NCI-H446 treated with DMSO at 0.1 percent for 48 hours (cell line): ENCODE data around the gene PLXNA4.
"Not testable (repeated sequence)": the region's sequence is repeated elsewhere in the genome, so short reads cannot be mapped to it uniquely, and the experiment has no call there.

Experiments used
- DNase-seq: peaks from one replicate; lab custom pipeline; 2025; lab: John Stamatoyannopoulos, UW

Gene PLXNA4

GRCh38 chr7:132412435-132412834, 163.8 kb downstream of the PLXNA4 start:
- DNase-seq = no peak

- no peak for DNase-seq
Measured at GRCh38 chr7:132410861-132411541, 165.3 kb downstream of the PLXNA4 start.

DNA sequence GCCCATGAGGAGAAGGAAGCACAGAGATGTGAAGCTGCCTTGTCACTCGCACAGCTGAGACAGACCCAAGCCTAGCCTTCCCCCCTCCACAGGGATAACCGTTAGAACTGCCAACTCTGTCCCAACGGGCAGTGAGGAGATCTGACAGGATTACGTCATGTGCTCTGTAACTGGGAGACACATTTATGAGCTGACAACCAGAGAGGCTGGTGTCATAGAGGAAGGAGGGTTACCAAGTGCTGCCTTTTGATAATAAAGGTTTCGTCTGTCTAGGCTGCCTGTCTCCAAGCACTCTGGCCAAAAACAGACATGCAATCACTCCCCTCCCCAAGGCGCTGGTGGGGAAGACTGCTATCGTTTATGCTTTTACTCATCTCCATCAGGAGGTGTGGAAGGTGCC, 165.9 kb downstream of the PLXNA4 start:
- DNase-seq = no peak

DNA sequence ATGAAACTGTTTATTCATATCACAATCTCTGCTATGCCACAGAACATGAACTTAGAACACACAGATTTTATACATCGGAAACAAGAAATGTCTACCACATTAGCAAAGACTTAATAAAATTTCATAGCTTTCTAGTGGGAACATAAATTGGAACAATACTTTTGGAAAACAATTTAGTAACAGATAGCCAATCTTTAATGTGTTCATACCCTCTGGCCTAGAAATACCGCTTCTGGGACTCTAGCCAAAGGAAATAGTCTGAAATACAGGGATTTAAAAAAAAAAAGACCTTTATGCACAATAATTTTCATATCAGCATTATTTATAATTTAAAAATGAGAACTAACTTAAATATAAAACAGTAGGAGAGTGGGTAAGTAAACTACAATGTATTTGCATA, 168.5 kb downstream of the PLXNA4 start:
- no peak for DNase-seq

GRCh38 chr7:132406039-132406438, 170.2 kb downstream of the PLXNA4 start:
- DNase-seq = no peak

GRCh38 chr7:132404261-132404660, 172.0 kb downstream of the PLXNA4 start:
- no peak for DNase-seq

GRCh38 chr7:132403465-132404110, 172.7 kb downstream of the PLXNA4 start:
- DNase-seq = no peak

DNA sequence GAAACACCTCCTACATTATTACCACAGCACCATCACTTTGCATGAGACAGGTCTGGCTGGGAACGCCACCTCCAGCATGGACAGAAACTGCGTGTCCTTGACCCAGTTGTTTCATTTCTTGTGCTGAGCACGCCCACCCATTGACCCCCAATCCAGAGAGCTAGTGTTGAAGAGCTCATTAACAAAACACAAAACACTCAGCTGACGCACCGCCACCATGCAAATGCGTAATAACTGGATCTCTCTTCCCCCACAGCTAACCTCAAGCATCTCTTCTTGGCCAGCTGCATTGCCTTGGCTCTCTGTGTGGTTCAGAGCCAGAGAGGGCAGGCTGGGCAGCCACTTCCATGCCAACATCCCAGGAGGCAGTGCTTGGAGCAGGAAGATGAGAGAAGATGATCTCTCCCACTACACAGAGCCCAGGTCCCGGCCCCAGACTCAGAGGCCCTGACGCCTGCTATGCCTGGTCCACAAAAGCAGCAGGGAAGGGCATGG, 173.5 kb downstream of the PLXNA4 start:
- peak; percentile 63 for DNase-seq

GRCh38 chr7:132402096-132402495, 174.2 kb downstream of the PLXNA4 start:
- DNase-seq = no peak

DNA sequence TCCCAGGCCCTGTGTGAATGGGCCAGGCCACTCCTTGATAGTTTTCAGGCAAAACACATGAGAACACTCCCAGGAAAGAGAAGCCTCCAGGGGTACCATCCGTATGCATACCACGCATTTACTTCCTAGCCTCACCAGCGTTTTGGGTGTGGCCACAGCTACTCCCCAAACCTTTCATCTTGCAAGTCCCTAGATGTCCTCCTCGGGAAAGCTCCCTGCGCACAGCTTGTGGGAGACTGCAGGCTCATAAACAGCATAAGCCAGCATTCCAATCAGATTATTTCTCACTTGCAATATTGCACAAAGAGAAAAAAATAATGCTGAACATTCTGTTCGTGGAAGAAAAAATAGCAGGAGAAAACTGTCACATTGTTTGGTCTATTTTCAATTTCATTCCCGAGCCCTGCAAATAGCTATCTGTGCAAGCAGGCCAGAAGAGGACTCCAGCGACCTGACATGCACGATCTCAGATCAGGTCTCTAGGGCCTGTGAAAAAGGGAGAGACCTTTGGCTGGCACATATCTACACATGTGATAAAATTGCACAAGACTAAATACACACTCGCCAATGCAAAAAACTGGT, 175.6 kb downstream of the PLXNA4 start:
- DNase-seq = no peak

GRCh38 chr7:132399367-132399766, 176.9 kb downstream of the PLXNA4 start:
- no peak for DNase-seq

DNA sequence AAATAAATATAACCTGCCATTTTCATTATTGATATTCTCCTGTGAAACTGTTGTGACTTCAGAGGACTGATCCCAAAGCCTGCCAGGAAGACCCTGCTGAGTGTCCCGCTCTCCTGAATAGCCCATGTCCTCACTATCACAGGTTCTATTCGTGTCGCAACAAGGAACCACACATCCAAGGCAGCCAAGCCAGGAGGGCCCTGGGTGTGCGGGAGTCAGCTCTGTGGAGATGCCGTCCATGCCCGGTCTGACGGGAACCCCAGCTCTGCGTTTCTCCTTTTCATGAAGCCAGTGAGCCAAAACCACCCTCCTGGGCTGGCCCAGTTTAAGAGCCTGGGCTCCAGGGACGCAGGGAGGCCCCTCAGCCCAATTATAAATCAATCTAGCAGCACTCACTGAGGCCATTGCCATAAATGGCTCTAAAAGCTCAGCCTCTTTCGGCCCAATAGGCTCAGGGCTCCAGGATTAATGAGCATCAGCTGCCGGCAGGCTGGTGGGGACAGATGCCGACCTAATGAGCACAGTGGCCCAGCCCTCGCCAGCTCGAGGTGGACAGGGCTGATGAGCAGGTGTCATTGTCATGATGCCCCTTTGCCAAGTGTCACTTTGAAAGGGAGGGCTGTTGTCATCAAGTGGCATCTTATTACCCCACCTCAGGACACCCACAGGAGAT, 177.9 kb downstream of the PLXNA4 start:
- DNase-seq = no peak

GRCh38 chr7:132397070-132397469, 179.2 kb downstream of the PLXNA4 start:
- no peak for DNase-seq

DNA sequence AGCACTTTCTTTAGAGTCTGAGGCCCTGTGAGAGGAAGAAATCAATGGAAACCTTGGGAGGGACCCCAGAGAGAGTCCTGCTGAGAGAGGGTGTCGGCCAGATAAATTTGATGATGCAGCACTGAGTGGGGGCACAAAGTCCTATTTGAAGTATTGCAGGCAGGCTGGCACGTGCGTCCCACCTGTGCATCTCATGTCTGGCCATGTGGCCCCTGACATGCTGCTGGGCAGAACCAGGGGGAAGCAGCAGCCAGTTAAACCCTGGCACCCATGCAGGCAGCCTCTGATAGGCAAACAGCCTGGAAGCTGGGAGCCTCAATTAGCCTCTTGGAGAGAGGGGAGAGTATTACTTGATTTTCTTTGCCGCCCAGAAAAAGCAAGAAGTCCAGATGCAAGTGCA, 180.9 kb downstream of the PLXNA4 start:
- no peak for DNase-seq

GRCh38 chr7:132394283-132395198, 181.7 kb downstream of the PLXNA4 start:
- no peak for DNase-seq

DNA sequence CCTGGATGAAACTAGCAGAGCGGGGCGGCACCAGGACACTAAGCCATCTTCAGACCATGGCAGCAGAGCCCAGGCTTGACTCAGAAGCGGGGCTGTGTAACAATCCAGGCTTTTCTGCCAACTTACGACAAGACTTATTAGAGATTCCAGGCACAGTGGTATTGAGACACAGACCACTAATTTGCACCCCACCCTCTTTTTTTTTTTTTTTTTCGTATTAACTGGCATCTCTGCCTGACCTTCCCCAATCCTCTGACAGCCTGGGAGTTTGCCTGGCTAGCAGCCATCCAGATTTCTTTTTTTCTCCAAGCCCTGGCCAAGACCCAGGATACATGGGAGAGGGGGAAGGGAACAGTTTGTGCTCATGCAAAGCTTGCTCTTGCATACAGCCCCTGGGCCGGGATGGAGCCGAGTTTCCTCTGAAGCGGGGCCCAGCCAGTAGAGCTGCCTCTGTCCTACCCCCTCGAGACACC, 182.4 kb downstream of the PLXNA4 start:
- peak; percentile 70 for DNase-seq

GRCh38 chr7:132392713-132393112, 183.6 kb downstream of the PLXNA4 start:
- no peak for DNase-seq

DNA sequence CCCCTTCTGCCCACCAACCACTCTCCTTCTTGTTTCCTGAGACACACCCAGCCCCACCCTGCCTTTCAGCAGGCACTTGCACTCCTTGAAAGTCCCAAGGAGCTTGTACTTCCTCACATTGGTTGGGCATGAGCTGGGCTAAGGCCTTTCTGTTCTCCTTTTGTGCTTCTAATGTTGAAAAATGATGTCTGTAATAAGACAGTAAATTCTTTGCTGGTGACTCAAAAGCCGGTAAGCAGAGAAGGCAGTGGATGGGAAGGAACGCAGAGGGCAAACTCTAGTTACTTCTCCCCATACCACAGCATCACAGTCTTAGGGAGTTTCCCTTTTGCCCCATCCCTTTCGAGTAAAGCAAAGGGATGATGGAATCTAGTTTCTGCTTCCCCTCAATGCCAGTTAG, 185.6 kb downstream of the PLXNA4 start:
- no peak for DNase-seq

DNA sequence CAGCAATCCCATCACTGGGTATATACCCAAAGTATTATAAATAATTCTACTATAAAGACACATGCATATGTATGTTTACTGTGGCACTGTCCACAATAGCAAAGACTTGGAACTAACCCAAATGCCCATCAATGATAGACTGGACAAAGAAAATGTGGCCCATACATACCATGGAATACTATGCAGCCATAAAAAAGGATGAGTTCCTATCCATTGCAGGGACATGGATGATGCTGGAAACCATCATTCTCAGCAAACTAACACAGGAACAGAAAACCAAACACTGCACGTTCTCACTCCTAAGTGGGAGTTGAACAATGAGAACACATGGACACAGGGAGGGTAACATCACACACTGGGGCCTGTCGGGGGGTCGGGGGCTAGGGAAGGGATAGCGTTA, 186.2 kb downstream of the PLXNA4 start:
- DNase-seq = not testable (repeated sequence)

- no peak for DNase-seq
Measured at GRCh38 chr7:132388688-132389087, 187.6 kb downstream of the PLXNA4 start.

DNA sequence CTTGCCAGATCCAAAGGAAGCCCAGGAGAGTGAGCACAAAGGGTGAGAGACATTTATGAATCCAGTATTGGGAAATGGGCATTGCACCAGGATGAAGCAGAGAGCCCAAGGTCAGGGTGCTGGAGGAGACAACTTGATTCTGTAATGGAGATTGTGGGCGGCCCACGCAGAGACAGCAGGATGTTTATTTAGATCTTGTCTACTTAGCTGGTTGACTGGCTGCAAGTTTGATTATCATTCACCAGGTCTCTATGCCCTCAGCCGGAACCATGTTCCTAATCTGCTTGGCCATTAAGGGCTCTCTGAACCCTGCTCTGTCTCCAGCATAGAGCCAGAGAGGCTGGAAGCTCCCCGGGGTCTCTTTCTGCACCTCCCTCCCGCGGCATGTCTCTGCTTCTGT, 188.7 kb downstream of the PLXNA4 start:
- no peak for DNase-seq
